GM21576 (cell line): Measurements from ENCODE around the gene EPOP.
"Not testable (repeated sequence)": the region's sequence is repeated elsewhere in the genome, so short reads cannot be mapped to it uniquely, and the experiment has no call there.

Experiments used
- ATAC-seq: cut with Tn5 transposase; IDR thresholded peaks from one replicate; pipeline ENCODE4 v1.9.1; 2021; ENCODE audit warnings: mild to moderate bottlenecking, moderate library complexity; ENCODE audit not compliant: unreplicated experiment

EPOP gene

GRCh38 chr17:38654411-38655398 is 20.1 kb downstream of the EPOP start:
- ATAC-seq, result no peak

GRCh38 chr17:38653679-38654078 is 21.1 kb downstream of the EPOP start:
- ATAC-seq, result no peak

- ATAC-seq, result no peak
These were observed 21.5 kb downstream of the EPOP start for GRCh38 chr17:38653230-38653629.

GRCh38 chr17:38650653-38651173 is 24.0 kb downstream of the EPOP start:
- ATAC-seq, result not testable (repeated sequence)

GRCh38 chr17:38637951-38638350 is 36.8 kb downstream of the EPOP start:
- ATAC-seq, result no peak

- ATAC-seq, result no peak
These were observed 38.7 kb downstream of the EPOP start for GRCh38 chr17:38636054-38636453.

- ATAC-seq, result no peak
These were observed 42.4 kb downstream of the EPOP start for GRCh38 chr17:38632334-38632733.

- ATAC-seq, result no peak
These were observed 46.3 kb downstream of the EPOP start for GRCh38 chr17:38628441-38628840.

- no peak for ATAC-seq
These were observed 46.8 kb downstream of the EPOP start for GRCh38 chr17:38627957-38628356.

- not testable (repeated sequence) for ATAC-seq
These were observed 48.0 kb downstream of the EPOP start for GRCh38 chr17:38626606-38627226.

GRCh38 chr17:38625482-38625881 is 49.3 kb downstream of the EPOP start:
- no peak for ATAC-seq

- ATAC-seq, result peak; percentile 67
These were observed 49.9 kb downstream of the EPOP start for GRCh38 chr17:38624782-38625355.
